ENCODE measurements around the gene C20orf202. TPM values are rescaled to one million over a fixed set of nuclear protein-coding genes. Genes with fewer than 3 reads are reported as not detected.
"Not testable (repeated sequence)": the region's sequence is repeated elsewhere in the genome, so short reads cannot be mapped to it uniquely, and the experiment has no call there.

Gene C20orf202
- total and polyA plus RNA-seq, 2 donors, result 0.09 to 0.21 TPM

- 61% methylated on average over 19 of the region's 19 CpGs for WGBS
- Histone ChIP-seq H3K4me3 (ENCODE audit: low read depth, low read length) (no peak overlapping the region), H3K27ac (ENCODE audit: low read depth) (no peak overlapping the region), H3K36me3 (ENCODE audit: insufficient read depth) (no peaks in the 10 kb centered on the region), H3K4me1 (ENCODE audit: insufficient read depth) (no peaks in the 10 kb centered on the region)
- no peak for DNase-seq (ENCODE audit: extremely low spot score)
Measured at GRCh38 chr20:1206366-1207148, 3.3 kb downstream of the C20orf202 start.

- Histone ChIP-seq H3K36me3 (ENCODE audit: insufficient read depth) (no peaks in the 10 kb centered on the region), H3K4me3 (ENCODE audit: low read depth, low read length) (no peak overlapping the region), H3K27ac (ENCODE audit: low read depth) (no peak overlapping the region), H3K4me1 (ENCODE audit: insufficient read depth) (no peaks in the 10 kb centered on the region)
- WGBS, result 88% methylated on average over 3 of the region's 3 CpGs
- DNase-seq (ENCODE audit: extremely low spot score), result no peak
Measured at GRCh38 chr20:1207293-1207878, 4.1 kb downstream of the C20orf202 start.

DNA sequence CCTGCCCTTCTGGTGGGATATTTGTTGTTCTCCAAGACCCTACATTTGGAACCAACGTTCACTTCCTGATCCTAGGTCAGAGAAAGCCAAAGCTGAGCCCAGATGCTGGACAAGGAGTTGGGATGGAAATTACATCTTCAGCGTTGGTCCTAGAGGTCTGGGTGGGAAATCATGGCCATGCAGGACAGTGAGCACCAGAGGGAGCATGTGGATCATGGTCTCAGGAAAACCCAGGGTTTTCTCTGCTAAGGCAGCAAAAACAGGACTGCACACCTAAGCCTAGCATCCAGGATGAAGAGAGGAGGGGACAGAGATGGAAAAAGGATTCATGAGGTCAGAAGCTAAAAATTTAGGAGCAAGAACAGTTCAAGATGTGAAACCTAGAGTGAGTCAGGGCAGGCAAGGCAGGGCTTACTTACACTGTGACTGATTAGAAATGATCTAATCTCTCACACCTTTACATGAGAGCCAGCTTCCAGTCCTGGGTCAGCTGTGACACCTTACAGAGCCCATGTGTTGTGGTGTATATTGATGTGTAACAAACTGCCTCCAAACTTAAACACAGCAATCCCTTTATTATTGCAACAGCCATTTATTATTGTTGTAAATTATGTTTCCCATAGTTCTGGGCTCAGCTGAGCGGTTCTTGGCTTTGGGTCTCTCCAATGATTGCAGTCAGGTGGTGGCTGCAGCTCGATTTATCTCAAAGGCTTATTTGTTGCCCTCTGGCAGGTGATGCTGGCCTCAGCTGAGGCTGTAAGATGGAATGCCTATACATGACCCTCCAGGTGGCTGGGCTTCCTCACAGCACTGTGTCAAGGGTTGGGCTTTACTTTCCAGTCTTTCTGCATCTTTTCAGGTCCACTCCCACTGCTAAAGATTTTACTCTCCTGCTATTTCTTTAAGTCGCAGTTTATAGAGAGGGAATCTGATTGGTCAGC, 6.5 kb downstream of the C20orf202 start:
- Histone ChIP-seq H3K4me3 (ENCODE audit: low read depth, low read length) (no peak overlapping the region), H3K36me3 (ENCODE audit: insufficient read depth) (no peaks in the 10 kb centered on the region), H3K4me1 (ENCODE audit: insufficient read depth) (no peaks in the 10 kb centered on the region), H3K27ac (ENCODE audit: low read depth) (no peak overlapping the region)
- DNase-seq (ENCODE audit: extremely low spot score), result no peak
- WGBS, result 53% methylated on average over 5 of the region's 5 CpGs

- no peaks in the 10 kb centered on the region for H3K4me1 ChIP-seq (ENCODE audit: insufficient read depth)
- no peak overlapping the region for H3K27ac ChIP-seq (ENCODE audit: low read depth)
- no peak for DNase-seq (ENCODE audit: extremely low spot score)
- WGBS, result 89% methylated on average over 1 of the region's 1 CpG
- no peak overlapping the region for H3K4me3 ChIP-seq (ENCODE audit: low read depth, low read length)
- H3K36me3 ChIP-seq (ENCODE audit: insufficient read depth), result no peaks in the 10 kb centered on the region
Measured at GRCh38 chr20:1210501-1210900, 7.2 kb downstream of the C20orf202 start.

GRCh38 chr20:1212023-1212422, 8.8 kb downstream of the C20orf202 start:
- Histone ChIP-seq H3K27ac (ENCODE audit: low read depth) (no peak overlapping the region), H3K4me1 (ENCODE audit: insufficient read depth) (no peaks in the 10 kb centered on the region), H3K36me3 (ENCODE audit: insufficient read depth) (no peaks in the 10 kb centered on the region), H3K4me3 (ENCODE audit: low read depth, low read length) (no peak overlapping the region)
- DNase-seq (ENCODE audit: extremely low spot score), result no peak

- H3K4me1 ChIP-seq (ENCODE audit: insufficient read depth), result no peaks in the 10 kb centered on the region
- H3K27ac ChIP-seq (ENCODE audit: low read depth), result no peak overlapping the region
- H3K36me3 ChIP-seq (ENCODE audit: insufficient read depth), result no peaks in the 10 kb centered on the region
- WGBS, result 12% methylated on average over 21 of the region's 21 CpGs
- no peak overlapping the region for H3K4me3 ChIP-seq (ENCODE audit: low read depth, low read length)
- DNase-seq (ENCODE audit: extremely low spot score), result peak; percentile 26
Measured at GRCh38 chr20:1212607-1213396, 9.5 kb downstream of the C20orf202 start.

DNA sequence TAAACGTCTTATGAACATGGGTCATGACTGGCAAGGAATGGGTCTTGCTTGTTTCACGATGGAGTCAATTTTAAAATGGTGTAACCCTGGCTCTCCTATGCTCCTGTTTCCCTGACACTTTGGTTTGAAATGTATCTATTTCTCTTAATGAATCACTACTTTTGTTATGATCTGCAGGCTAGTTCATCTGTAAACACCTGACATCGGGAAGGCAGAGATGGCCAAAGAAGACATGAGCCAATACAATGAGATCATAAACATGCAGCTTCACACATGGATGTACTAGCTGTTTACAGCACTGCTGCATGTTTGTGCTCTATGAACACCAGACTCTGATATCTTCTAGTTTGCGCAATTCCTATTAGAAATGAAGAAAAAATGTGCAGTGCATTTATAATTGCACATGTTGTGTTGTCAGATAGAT, 11.6 kb downstream of the C20orf202 start:
- WGBS, result 66% methylated on average over 4 of the region's 4 CpGs

DNA sequence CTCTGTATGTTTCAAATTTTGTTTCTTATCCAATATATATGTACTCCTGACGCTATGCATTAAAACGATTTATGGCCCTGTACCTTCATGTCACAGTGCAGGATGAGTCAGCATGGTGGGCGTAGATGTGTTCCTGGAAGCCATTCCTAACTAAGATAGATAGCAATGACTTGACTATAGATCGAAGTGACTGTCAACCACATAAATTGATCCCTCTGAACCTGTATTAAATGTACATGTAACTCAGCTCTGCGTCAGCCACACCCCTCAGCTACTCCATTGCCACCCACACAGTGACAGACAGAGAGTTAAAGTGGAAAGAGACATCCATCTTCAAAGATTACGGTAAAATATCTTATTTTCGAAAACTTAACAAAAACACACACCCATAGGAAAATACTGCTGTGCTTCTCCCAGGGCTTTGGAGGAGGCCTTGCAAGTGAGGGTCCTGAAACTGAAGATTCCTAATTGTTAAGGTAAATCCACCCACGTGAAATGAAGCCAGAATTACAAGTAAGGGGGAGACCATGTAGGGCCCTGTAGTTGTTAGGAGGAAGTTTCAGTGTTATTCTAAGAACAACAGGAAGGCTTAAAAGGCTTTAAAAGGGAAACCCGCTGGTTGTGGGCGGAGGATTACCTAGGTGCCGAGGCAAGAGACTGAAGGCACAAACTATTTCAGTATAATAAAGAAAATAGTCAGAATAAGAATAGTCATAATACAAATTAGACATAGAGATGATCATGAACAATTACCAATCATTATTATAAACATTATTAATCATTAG, 12.3 kb downstream of the C20orf202 start:
- H3K27ac ChIP-seq (ENCODE audit: low read depth), result no peak overlapping the region
- no peak for DNase-seq (ENCODE audit: extremely low spot score)
- WGBS, result 64% methylated on average over 11 of the region's 11 CpGs
- no peaks in the 10 kb centered on the region for H3K4me1 ChIP-seq (ENCODE audit: insufficient read depth)
- H3K36me3 ChIP-seq (ENCODE audit: insufficient read depth), result no peaks in the 10 kb centered on the region
- H3K4me3 ChIP-seq (ENCODE audit: low read depth, low read length), result no peak overlapping the region

More for the DNA sequence above, 11.6 kb downstream of the C20orf202 start:
- no peak for DNase-seq (ENCODE audit: extremely low spot score)
- Histone ChIP-seq H3K4me1 (ENCODE audit: insufficient read depth) (no peaks in the 10 kb centered on the region), H3K36me3 (ENCODE audit: insufficient read depth) (no peaks in the 10 kb centered on the region), H3K4me3 (ENCODE audit: low read depth, low read length) (no peak overlapping the region), H3K27ac (ENCODE audit: low read depth) (no peak overlapping the region)

DNA sequence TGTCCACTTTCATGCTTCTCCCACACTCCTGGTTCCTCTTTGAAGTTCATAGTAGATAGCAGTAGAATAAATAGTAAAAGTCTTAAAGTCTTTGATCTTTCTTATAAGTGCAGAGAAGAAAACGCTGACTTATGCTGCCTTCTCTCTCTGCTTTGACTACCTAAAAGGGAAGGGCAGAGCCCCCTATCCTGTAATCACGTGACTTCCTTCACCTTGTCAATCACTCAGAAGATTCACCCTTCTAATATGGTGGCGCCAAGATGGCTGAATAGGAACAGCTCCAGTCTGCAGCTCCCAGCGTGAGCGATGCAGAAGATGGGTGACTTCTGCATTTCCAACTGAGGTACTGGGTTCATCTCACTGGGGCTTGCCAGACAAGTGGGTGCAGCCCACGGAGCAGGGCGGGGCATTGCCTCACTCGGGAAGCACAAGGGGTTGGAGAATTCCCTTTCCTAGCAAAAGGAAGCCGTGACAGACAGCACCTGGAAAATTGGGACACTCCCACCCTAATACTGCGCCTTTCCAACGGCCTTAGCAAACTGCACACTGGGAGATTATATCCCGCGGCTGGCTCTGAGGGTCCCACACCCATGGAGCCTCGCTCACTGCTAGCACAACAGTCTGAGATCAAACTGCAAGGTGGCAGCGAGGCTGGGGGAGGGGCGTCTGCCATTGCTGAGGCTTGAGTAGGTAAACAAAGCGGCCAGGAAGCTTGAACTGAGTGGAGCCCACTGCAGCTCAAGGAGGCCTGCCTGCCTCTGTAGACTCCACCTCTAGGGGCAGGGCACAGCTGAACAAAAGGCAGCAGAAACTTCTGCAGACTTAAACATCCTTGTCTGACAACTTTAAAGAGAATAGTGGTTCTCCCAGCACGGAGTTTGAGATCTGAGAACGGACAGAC, 13.5 kb downstream of the C20orf202 start:
- not testable (repeated sequence) for H3K4me1 ChIP-seq (ENCODE audit: insufficient read depth); H3K27ac ChIP-seq (ENCODE audit: low read depth); H3K36me3 ChIP-seq (ENCODE audit: insufficient read depth); H3K4me3 ChIP-seq (ENCODE audit: low read depth, low read length); DNase-seq (ENCODE audit: extremely low spot score)
- 76% methylated on average over 19 of the region's 19 CpGs for WGBS

GRCh38 chr20:1222750-1223149, 19.5 kb downstream of the C20orf202 start:
- 81% methylated on average over 4 of the region's 4 CpGs for WGBS
- not testable (repeated sequence) for H3K4me1 ChIP-seq (ENCODE audit: insufficient read depth); H3K4me3 ChIP-seq (ENCODE audit: low read depth, low read length); H3K36me3 ChIP-seq (ENCODE audit: insufficient read depth); DNase-seq (ENCODE audit: extremely low spot score); H3K27ac ChIP-seq (ENCODE audit: low read depth)

GRCh38 chr20:1224205-1224890, 21.1 kb downstream of the C20orf202 start:
- Histone ChIP-seq H3K4me3 (ENCODE audit: low read depth, low read length) (no peak overlapping the region), H3K27ac (ENCODE audit: low read depth) (no peak overlapping the region), H3K36me3 (ENCODE audit: insufficient read depth) (no peaks in the 10 kb centered on the region), H3K4me1 (ENCODE audit: insufficient read depth) (no peaks in the 10 kb centered on the region)
- 86% methylated on average over 20 of the region's 20 CpGs for WGBS
- no peak for DNase-seq (ENCODE audit: extremely low spot score)

All from urinary bladder (tissue), 4 donors.